NCI-H69 (cell line): ENCODE results near the gene HIPK1.

ENCODE experiments used
- DNase-seq: peaks from one replicate; lab custom pipeline; 2025; lab: John Stamatoyannopoulos, UW

HIPK1 gene

GRCh38 chr1:113928941-113929749, at the start of gene HIPK1:
Gene HIPK1 (plus strand): TSS chr1:113929324.
- DNase-seq: peak; percentile 93

- DNase-seq: no peak
These were observed 49.4 kb upstream of the HIPK1 start for GRCh38 chr1:113879739-113880038.

- no peak for DNase-seq
These were observed 47.5 kb upstream of the HIPK1 start for GRCh38 chr1:113881661-113882060.

- DNase-seq: no peak
These were observed 42.4 kb upstream of the HIPK1 start for GRCh38 chr1:113886417-113887401.

GRCh38 chr1:113887402-113888175, 41.5 kb upstream of the HIPK1 start, which contains the start of gene BCL2L15:
Gene BCL2L15 (minus strand): TSS chr1:113887581. CDS start chr1:113887375, 206 bp downstream.
- DNase-seq: no peak

- DNase-seq: no peak
These were observed 38.3 kb upstream of the HIPK1 start for GRCh38 chr1:113890816-113891215.

GRCh38 chr1:113891631-113892220, 37.4 kb upstream of the HIPK1 start:
- DNase-seq: peak; percentile 22

GRCh38 chr1:113893267-113893666, 35.9 kb upstream of the HIPK1 start:
- no peak for DNase-seq

- DNase-seq: no peak
These were observed 34.0 kb upstream of the HIPK1 start for GRCh38 chr1:113895098-113895497.

- DNase-seq: no peak
These were observed 33.2 kb upstream of the HIPK1 start for GRCh38 chr1:113895961-113896360.

- DNase-seq: no peak
These were observed 30.8 kb upstream of the HIPK1 start for GRCh38 chr1:113898241-113898814.

- DNase-seq: no peak
These were observed 30.0 kb upstream of the HIPK1 start for GRCh38 chr1:113899111-113899510.

GRCh38 chr1:113901191-113901590, 27.9 kb upstream of the HIPK1 start:
- DNase-seq: no peak

- peak; percentile 38 for DNase-seq
These were observed 25.4 kb upstream of the HIPK1 start for GRCh38 chr1:113903501-113904292.

- DNase-seq: peak; percentile 77
These were observed 24.8 kb upstream of the HIPK1 start for GRCh38 chr1:113904293-113904673.

- peak; percentile 98 for DNase-seq
These were observed 24.3 kb upstream of the HIPK1 start, which contains the start of the genes AP4B1 and DCLRE1B for GRCh38 chr1:113904674-113905434. Gene AP4B1 (minus strand): TSS chr1:113904799. CDS start chr1:113904717, 82 bp downstream. Gene DCLRE1B (plus strand): TSS chr1:113905326. CDS start chr1:113905587, 261 bp downstream.

GRCh38 chr1:113905435-113905861, 23.7 kb upstream of the HIPK1 start:
- DNase-seq: peak; percentile 59

- peak; percentile 39 for DNase-seq
These were observed 16.4 kb upstream of the HIPK1 start for GRCh38 chr1:113912594-113913311.

GRCh38 chr1:113913312-113913668, 15.8 kb upstream of the HIPK1 start:
- DNase-seq: no peak
